HG03175 (cell line): ENCODE results near the gene AGBL4.
"Not testable (repeated sequence)": the region's sequence is repeated elsewhere in the genome, so short reads cannot be mapped to it uniquely, and the experiment has no call there.

ENCODE experiments used
- ATAC-seq: cut with Tn5 transposase; IDR thresholded peaks from one replicate; pipeline ENCODE4 v1.9.1; 2021; ENCODE audit warnings: mild to moderate bottlenecking, moderate library complexity; ENCODE audit not compliant: unreplicated experiment

Gene AGBL4

GRCh38 chr1:49319426-49319963 lies 704.3 kb downstream of the AGBL4 start:
- no peak for ATAC-seq

- no peak for ATAC-seq
Measured at GRCh38 chr1:49318218-49318617, 705.5 kb downstream of the AGBL4 start.

- ATAC-seq = no peak
Measured at GRCh38 chr1:49307457-49307856, 716.3 kb downstream of the AGBL4 start.

GRCh38 chr1:49306507-49307070 lies 717.2 kb downstream of the AGBL4 start:
- no peak for ATAC-seq

- not testable (repeated sequence) for ATAC-seq
Measured at GRCh38 chr1:49302400-49302799, 721.4 kb downstream of the AGBL4 start.

GRCh38 chr1:49298304-49298703 lies 725.5 kb downstream of the AGBL4 start:
- no peak for ATAC-seq

GRCh38 chr1:49297783-49298182 lies 726.0 kb downstream of the AGBL4 start:
- no peak for ATAC-seq

- ATAC-seq = no peak
Measured at GRCh38 chr1:49294539-49294938, 729.2 kb downstream of the AGBL4 start.

GRCh38 chr1:49293016-49293415 lies 730.7 kb downstream of the AGBL4 start:
- ATAC-seq = no peak

- ATAC-seq = not testable (repeated sequence)
Measured at GRCh38 chr1:49257211-49258049, 766.3 kb downstream of the AGBL4 start.

GRCh38 chr1:49252917-49253316 lies 770.8 kb downstream of the AGBL4 start:
- no peak for ATAC-seq

GRCh38 chr1:49251019-49251784 lies 772.6 kb downstream of the AGBL4 start:
- no peak for ATAC-seq

GRCh38 chr1:49240709-49241221 lies 783.0 kb downstream of the AGBL4 start:
- no peak for ATAC-seq

GRCh38 chr1:49234988-49235387 lies 788.8 kb downstream of the AGBL4 start:
- no peak for ATAC-seq

GRCh38 chr1:49229555-49229954 lies 794.2 kb downstream of the AGBL4 start:
- ATAC-seq = no peak

GRCh38 chr1:49226758-49227157 lies 797.0 kb downstream of the AGBL4 start:
- no peak for ATAC-seq

GRCh38 chr1:49225464-49225863 lies 798.3 kb downstream of the AGBL4 start:
- no peak for ATAC-seq

- no peak for ATAC-seq
Measured at GRCh38 chr1:49213301-49213700, 810.5 kb downstream of the AGBL4 start.

GRCh38 chr1:49208712-49209111 lies 815.0 kb downstream of the AGBL4 start:
- ATAC-seq = no peak

GRCh38 chr1:49204720-49205119 lies 819.0 kb downstream of the AGBL4 start:
- no peak for ATAC-seq

GRCh38 chr1:49200738-49201137 lies 823.0 kb downstream of the AGBL4 start:
- ATAC-seq = no peak
